Brain pericyte (primary cell): ENCODE measurements around the gene SNX8.
"Not testable (repeated sequence)": the region's sequence is repeated elsewhere in the genome, so short reads cannot be mapped to it uniquely, and the experiment has no call there.

Experiments
- DNase-seq: peaks from one replicate; pipeline ENCODE4 v3.0.0-alpha.2; 2012; ENCODE audit warnings: low read depth, low spot score

SNX8 gene

GRCh38 chr7:2295936-2296620, 18.2 kb downstream of the SNX8 start:
- DNase-seq = no peak

GRCh38 chr7:2290877-2291276, 23.4 kb downstream of the SNX8 start:
- no peak for DNase-seq

GRCh38 chr7:2289621-2290020, 24.6 kb downstream of the SNX8 start:
- DNase-seq = no peak

- DNase-seq = no peak
Measured at GRCh38 chr7:2289111-2289586, 25.1 kb downstream of the SNX8 start.

GRCh38 chr7:2288503-2288902, 25.7 kb downstream of the SNX8 start:
- no peak for DNase-seq

- DNase-seq = no peak
Measured at GRCh38 chr7:2287745-2288144, 26.5 kb downstream of the SNX8 start.

GRCh38 chr7:2283074-2283473, 31.2 kb downstream of the SNX8 start:
- DNase-seq = no peak

- no peak for DNase-seq
Measured at GRCh38 chr7:2282185-2282751, 32.0 kb downstream of the SNX8 start.

- no peak for DNase-seq
Measured at GRCh38 chr7:2281541-2281940, 32.7 kb downstream of the SNX8 start.

GRCh38 chr7:2280424-2280823, 33.8 kb downstream of the SNX8 start:
- no peak for DNase-seq

GRCh38 chr7:2279896-2280295, 34.3 kb downstream of the SNX8 start:
- DNase-seq = no peak

GRCh38 chr7:2278026-2278425, 36.2 kb downstream of the SNX8 start:
- DNase-seq = no peak

- no peak for DNase-seq
Measured at GRCh38 chr7:2276107-2276506, 38.1 kb downstream of the SNX8 start.

- DNase-seq = no peak
Measured at GRCh38 chr7:2275101-2275500, 39.1 kb downstream of the SNX8 start.

- DNase-seq = no peak
Measured at GRCh38 chr7:2274666-2275065, 39.6 kb downstream of the SNX8 start.

GRCh38 chr7:2273866-2274265, 40.4 kb downstream of the SNX8 start:
- no peak for DNase-seq

GRCh38 chr7:2272031-2272430, 42.2 kb downstream of the SNX8 start:
- no peak for DNase-seq

- DNase-seq = no peak
Measured at GRCh38 chr7:2271273-2272026, 42.8 kb downstream of the SNX8 start.

- DNase-seq = no peak
Measured at GRCh38 chr7:2270495-2270894, 43.7 kb downstream of the SNX8 start.

- no peak for DNase-seq
Measured at GRCh38 chr7:2269991-2270460, 44.2 kb downstream of the SNX8 start.

GRCh38 chr7:2269089-2269990, 44.9 kb downstream of the SNX8 start:
- not testable (repeated sequence) for DNase-seq

GRCh38 chr7:2266911-2267310, 47.3 kb downstream of the SNX8 start:
- DNase-seq = no peak
